GM23338 (cell line): ENCODE results near the gene S1PR3. TPM values are rescaled to one million over a fixed set of nuclear protein-coding genes. Genes with fewer than 3 reads are reported as not detected.

Source experiments
- ATAC-seq: fragments of 200-7000 bp; cut with Tn5 transposase; 3 replicates; pipeline ENCODE4 v1.9.1; 2020
- DNase-seq: peaks from one replicate; pipeline ENCODE4 v3.0.0-alpha.2; 2015; ENCODE audit warnings: low spot score
- H2AFZ ChIP-seq: fragments of 200-600 bp; sonication (generic); 2 replicates; pipeline ENCODE4 v1.8.0; 2016; ENCODE audit warnings: antibody characterized with exemption, mild to moderate bottlenecking, moderate library complexity
- H3F3A ChIP-seq: fragments of 200-600 bp; sonication (generic); replicated peaks from 2 replicates; pipeline ENCODE4 v1.8.0; 2017; ENCODE audit warnings: antibody characterized with exemption, mixed run types, low read depth
- H3K27ac ChIP-seq: fragments of 200-600 bp; sonication (generic); 2 replicates; pipeline ENCODE4 v1.6.1; 2016; ENCODE audit warnings: low read depth
- H3K27me3 ChIP-seq: fragments of 200-600 bp; sonication (generic); 2 replicates; pipeline ENCODE4 v1.8.0; 2016; ENCODE audit warnings: mild to moderate bottlenecking, mixed run types, moderate library complexity; ENCODE audit not compliant: insufficient read depth
- H3K36me3 ChIP-seq: fragments of 200-600 bp; sonication (generic); 2 replicates; pipeline ENCODE4 v1.8.0; 2016; ENCODE audit warnings: mild to moderate bottlenecking; ENCODE audit not compliant: insufficient read depth
- H3K4me1 ChIP-seq: fragments of 200-600 bp; sonication (generic); 2 replicates; pipeline ENCODE4 v1.8.0; 2016; ENCODE audit warnings: mild to moderate bottlenecking, moderate library complexity; ENCODE audit not compliant: insufficient read depth
- H3K4me2 ChIP-seq: fragments of 200-600 bp; sonication (generic); 2 replicates; pipeline ENCODE4 v1.7.1; 2017; ENCODE audit warnings: mixed run types
- H3K4me3 ChIP-seq: fragments of 200-600 bp; sonication (generic); 2 replicates; pipeline ENCODE4 v1.6.1; 2016; ENCODE audit warnings: mixed run types
- H3K79me2 ChIP-seq: fragments of 200-600 bp; sonication (generic); replicated peaks from 2 replicates; pipeline ENCODE4 v1.8.0; 2017; ENCODE audit warnings: mild to moderate bottlenecking; ENCODE audit not compliant: insufficient read depth
- H3K9me2 ChIP-seq: fragments of 200-600 bp; sonication (generic); 2 replicates; pipeline ENCODE4 v1.8.0; 2017; ENCODE audit not compliant: insufficient read depth
- H4K20me1 ChIP-seq: fragments of 200-600 bp; sonication (generic); replicated peaks from 2 replicates; pipeline ENCODE4 v1.8.0; 2017; ENCODE audit warnings: mild to moderate bottlenecking; ENCODE audit not compliant: insufficient read depth
- H3K27ac Mint-ChIP-seq: 2 replicates; pipeline ENCODE4 v1.8.0; 2020; ENCODE audit warnings: inconsistent platforms, mild to moderate bottlenecking, moderate library complexity, mixed read lengths
- H3K27me3 Mint-ChIP-seq: 3 replicates; pipeline ENCODE4 v1.8.0; 2022; ENCODE audit warnings: low read depth, mild to moderate bottlenecking, moderate library complexity, mixed read lengths, inconsistent platforms; ENCODE audit not compliant: insufficient read depth, poor library complexity
- H3K36me3 Mint-ChIP-seq: 3 replicates; pipeline ENCODE4 v1.8.0; 2021; ENCODE audit warnings: low read depth, mild to moderate bottlenecking, inconsistent platforms, moderate library complexity, mixed read lengths
- H3K4me1 Mint-ChIP-seq: 3 replicates; pipeline ENCODE4 v1.8.0; 2020; ENCODE audit warnings: mild to moderate bottlenecking, inconsistent platforms, mixed read lengths
- H3K4me3 Mint-ChIP-seq: 3 replicates; pipeline ENCODE4 v1.8.0; 2021; ENCODE audit warnings: moderate library complexity, mild to moderate bottlenecking, inconsistent platforms, mixed read lengths
- H3K9me3 Mint-ChIP-seq: 3 replicates; pipeline ENCODE4 v1.8.0; 2020; ENCODE audit warnings: moderate library complexity, mild to moderate bottlenecking, inconsistent platforms, mixed read lengths
- CTCF ChIP-seq, 2 experiments: fragments of 200-600 bp in 1 of 2; sonication (generic) in 1 of 2; conservative IDR thresholded peaks; 2 replicates each; pipeline versions ENCODE4 v1.5.1 to v1.6.1; 2016 to 2017; ENCODE audit warnings: antibody characterized with exemption in 2 of 2, low read depth in 2 of 2, mild to moderate bottlenecking in 2 of 2, moderate library complexity in 1 of 2
- ETS1 ChIP-seq: IDR thresholded peaks from 2 replicates; pipeline ENCODE4 v1.6.1; 2016; ENCODE audit warnings: antibody characterized with exemption
- EZH2 ChIP-seq: fragments of 200-600 bp; sonication (generic); IDR thresholded peaks from one replicate; pipeline ENCODE4 v1.8.0; 2017; ENCODE audit warnings: antibody characterized with exemption, mild to moderate bottlenecking, low read depth; ENCODE audit not compliant: unreplicated experiment
- EZH2phosphoT487 ChIP-seq: fragments of 200-600 bp; sonication (generic); IDR thresholded peaks from one replicate; pipeline ENCODE4 v1.8.1; 2018; ENCODE audit warnings: antibody characterized with exemption; ENCODE audit not compliant: unreplicated experiment
- JUNB ChIP-seq: IDR thresholded peaks from one replicate; pipeline ENCODE4 v1.6.1; 2016; ENCODE audit warnings: antibody characterized with exemption; ENCODE audit not compliant: unreplicated experiment
- NANOG ChIP-seq: IDR thresholded peaks from 2 replicates; pipeline ENCODE4 v1.6.1; 2016; ENCODE audit warnings: antibody characterized with exemption, borderline replicate concordance
- POLR2AphosphoS5 ChIP-seq: IDR thresholded peaks from 2 replicates; pipeline ENCODE4 v1.6.1; 2016; ENCODE audit warnings: antibody characterized with exemption, low read depth
- ZNF114 ChIP-seq: fragments of 250-450 bp; sonication (Bioruptor Pico); IDR thresholded peaks from 2 replicates; pipeline ENCODE4 v1.5.0; 2020; ENCODE audit warnings: mild to moderate bottlenecking, moderate library complexity
- ZNF331 ChIP-seq: fragments of 250-450 bp; sonication (Bioruptor Pico); IDR thresholded peaks from 2 replicates; pipeline ENCODE4 v1.5.0; 2020; ENCODE audit warnings: low read depth, mild to moderate bottlenecking, moderate library complexity
- polyA plus RNA-seq: library from polyadenylated mRNA; unstranded; fragments of >200 nt; fragmentation: Nextera tagmentation; extraction: Ambion mirVana; gene quantifications from 2 replicates; pipeline ENCODE4 v1.2.1, GENCODE V29; 2016
- total RNA-seq: library from RNA; depleted of rRNA; stranded (reverse); fragments of >200 nt; shearing (Covaris generic); gene quantifications from 2 replicates; pipeline ENCODE4 v1.2.3, GENCODE V29; 2014

Gene S1PR3
- total and polyA plus RNA-seq, 2 experiments from 2014 or later: 2.1 to 7.6 TPM

GRCh38 chr9:89000973-89001916 lies 10.0 kb downstream of the S1PR3 start:
- TF ChIP-seq NANOG (no peak), CTCF (conservative IDR thresholded peaks at IDR 0.05; ENCODE audit: low read depth in 2 of 2) (peak; percentile 82 to 89)
- Histone ChIP-seq H4K20me1 (0 out of 2 replicates have a peak, but pooled peaks cover 5% of the 10 kb centered on the region), H3K79me2 (no peaks in the 10 kb centered on the region), H2AFZ (peak overlapping the region; percentile 60; the same call in 1 of the 2 replicates), H3F3A (no peaks in the 10 kb centered on the region; the same call in 1 of the 2 replicates), H3K9me2 (no peaks in the 10 kb centered on the region), H3K4me3 (no peak overlapping the region), H3K27me3 (no peaks in the 10 kb centered on the region), H3K36me3 (no peaks in the 10 kb centered on the region; the same call in 1 of the 2 replicates), H3K4me2 (0 out of 2 replicates have a peak overlapping the region, but pooled peaks have one; percentile 29), H3K4me1 (peaks cover 6% of the 10 kb centered on the region; the same call in 1 of the 2 replicates), H3K27ac (0 out of 2 replicates have a peak overlapping the region, but pooled peaks have one; percentile 35)
- peaks cover 7% of the 10 kb centered on the region for H3K36me3 Mint-ChIP-seq
- no peak overlapping the region; the same call in 1 of the 2 replicates for H3K27ac Mint-ChIP-seq
- no peaks in the 10 kb centered on the region for H3K9me3 Mint-ChIP-seq
- no peaks in the 10 kb centered on the region for H3K27me3 Mint-ChIP-seq
- DNase-seq (peak; percentile 98), ATAC-seq (peak; percentile 95)
- peak overlapping the region; percentile 41 for H3K4me3 Mint-ChIP-seq
- H3K4me1 Mint-ChIP-seq: peaks cover 19% of the 10 kb centered on the region

- DNase-seq: no peak
- no peaks in the 10 kb centered on the region; the same call in 1 of the 2 replicates for H3K36me3 ChIP-seq
- no peak overlapping the region for H3K27ac ChIP-seq
- Mint-ChIP-seq H3K9me3 (no peaks in the 10 kb centered on the region), H3K36me3 (peaks cover 7% of the 10 kb centered on the region), H3K4me3 (no peak overlapping the region), H3K4me1 (peaks cover 19% of the 10 kb centered on the region), H3K27me3 (no peaks in the 10 kb centered on the region), H3K27ac (no peak overlapping the region)
- H3K4me2 ChIP-seq: no peak overlapping the region
- H3K79me2 ChIP-seq: no peaks in the 10 kb centered on the region
- no peaks in the 10 kb centered on the region for H3K9me2 ChIP-seq
- no peak overlapping the region for H3K4me3 ChIP-seq
- H3K27me3 ChIP-seq: no peaks in the 10 kb centered on the region
- no peak for ATAC-seq
- no peak overlapping the region for H2AFZ ChIP-seq
- H4K20me1 ChIP-seq: 0 out of 2 replicates have a peak, but pooled peaks cover 5% of the 10 kb centered on the region
- peaks cover 6% of the 10 kb centered on the region; the same call in 1 of the 2 replicates for H3K4me1 ChIP-seq
- H3F3A ChIP-seq: no peaks in the 10 kb centered on the region; the same call in 1 of the 2 replicates
- no peak for TF ChIP-seq EZH2phosphoT487
- no peak for TF ChIP-seq ETS1
- TF ChIP-seq CTCF (conservative IDR thresholded peaks at IDR 0.05; ENCODE audit: low read depth in 2 of 2): no peak
- no peak for TF ChIP-seq POLR2AphosphoS5
- TF ChIP-seq ZNF114: no peak
- no peak for TF ChIP-seq EZH2
- TF ChIP-seq ZNF331: no peak
- no peak for TF ChIP-seq JUNB
These were observed 10.8 kb downstream of the S1PR3 start for GRCh38 chr9:89001917-89002540.
